ENCODE measurements around the gene LSM2.
"Not testable (repeated sequence)": the region's sequence is repeated elsewhere in the genome, so short reads cannot be mapped to it uniquely, and the experiment has no call there.

Gene LSM2

GRCh38 chr6:31842053-31842452 lies 35.3 kb upstream of the LSM2 start:
- no peak for TF ChIP-seq CTCF (conservative IDR thresholded peaks at IDR 0.05; ENCODE audit: control insufficient read depth, insufficient read depth, low read depth, low read length)
- no peak overlapping the region for H3K4me3 ChIP-seq (ENCODE audit: control insufficient read depth, low read depth, low read length)
- DNase-seq (ENCODE audit: low read depth), result no peak

DNA sequence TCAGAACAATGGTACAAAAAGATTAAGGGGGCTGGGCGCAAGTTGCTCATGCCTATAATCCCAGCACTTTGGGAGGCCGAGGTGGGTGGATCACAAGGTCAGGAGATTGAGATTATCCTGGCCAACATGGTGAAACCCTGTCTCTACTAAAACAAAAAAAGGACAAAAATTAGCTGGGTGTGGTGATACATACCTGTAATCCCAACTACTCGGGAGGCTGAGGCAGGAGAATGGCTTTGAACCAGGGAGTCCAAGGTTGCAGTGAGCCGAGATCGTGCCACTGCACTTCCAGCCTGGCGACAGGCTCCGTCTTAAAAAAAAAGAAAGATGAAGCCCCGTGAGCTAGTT lies 33.0 kb upstream of the LSM2 start:
- DNase-seq (ENCODE audit: low read depth), result not testable (repeated sequence)

DNA sequence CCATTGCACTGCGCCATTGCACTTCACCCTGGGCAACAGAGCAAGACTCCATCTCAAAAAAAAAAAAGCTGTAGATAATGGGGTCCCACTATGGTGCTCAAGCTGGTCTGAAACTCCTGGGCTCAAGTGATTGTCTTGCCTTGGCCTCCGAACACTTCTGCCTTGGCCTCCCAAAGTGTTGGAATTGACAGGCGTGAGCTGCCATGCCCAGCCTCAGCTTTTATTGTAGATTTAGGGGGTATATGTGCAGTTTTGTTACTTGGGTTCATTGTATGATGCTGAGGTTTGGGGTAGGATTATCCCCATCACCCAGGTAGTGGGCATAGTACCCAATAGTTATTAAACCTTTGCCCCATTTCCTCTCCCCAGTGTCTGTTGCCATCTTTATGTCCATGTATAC lies 32.2 kb upstream of the LSM2 start:
- no peak for DNase-seq (ENCODE audit: low read depth)
- TF ChIP-seq CTCF (conservative IDR thresholded peaks at IDR 0.05; ENCODE audit: control insufficient read depth, insufficient read depth, low read depth, low read length), result no peak
- H3K4me3 ChIP-seq (ENCODE audit: control insufficient read depth, low read depth, low read length), result peak overlapping the region; percentile 6

More for the DNA sequence above, 33.0 kb upstream of the LSM2 start:
- H3K4me3 ChIP-seq (ENCODE audit: control insufficient read depth, low read depth, low read length), result not testable (repeated sequence)

DNA sequence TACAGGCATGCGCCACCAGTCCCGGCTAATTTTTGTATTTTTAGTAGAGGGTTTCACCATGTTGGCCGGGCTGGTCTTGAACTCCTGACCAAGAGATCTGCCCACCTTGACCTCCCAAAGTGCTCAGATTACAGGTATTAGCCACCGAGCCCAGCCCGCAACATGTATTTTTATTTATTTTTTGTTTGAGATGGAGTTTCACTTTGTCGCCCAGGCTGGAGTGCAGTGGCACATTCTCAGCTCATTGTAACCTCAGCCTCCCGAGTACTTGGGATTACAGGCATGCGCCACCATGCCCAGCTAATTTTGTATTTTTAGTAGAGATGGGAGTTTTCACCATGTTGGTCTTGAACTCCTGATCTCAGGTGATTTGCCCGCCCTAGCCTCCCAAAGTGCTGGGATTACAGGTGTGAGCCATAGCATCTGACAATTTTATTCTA lies 31.4 kb upstream of the LSM2 start:
- peak overlapping the region; percentile 92 for H3K4me3 ChIP-seq (ENCODE audit: control insufficient read depth, low read depth, low read length)
- not testable (repeated sequence) for DNase-seq (ENCODE audit: low read depth)

GRCh38 chr6:31837369-31838113 lies 30.8 kb upstream of the LSM2 start:
- no peak for TF ChIP-seq CTCF (conservative IDR thresholded peaks at IDR 0.05; ENCODE audit: control insufficient read depth, insufficient read depth, low read depth, low read length)
- peak overlapping the region; percentile 92 for H3K4me3 ChIP-seq (ENCODE audit: control insufficient read depth, low read depth, low read length)
- DNase-seq (ENCODE audit: low read depth), result peak; percentile 41

DNA sequence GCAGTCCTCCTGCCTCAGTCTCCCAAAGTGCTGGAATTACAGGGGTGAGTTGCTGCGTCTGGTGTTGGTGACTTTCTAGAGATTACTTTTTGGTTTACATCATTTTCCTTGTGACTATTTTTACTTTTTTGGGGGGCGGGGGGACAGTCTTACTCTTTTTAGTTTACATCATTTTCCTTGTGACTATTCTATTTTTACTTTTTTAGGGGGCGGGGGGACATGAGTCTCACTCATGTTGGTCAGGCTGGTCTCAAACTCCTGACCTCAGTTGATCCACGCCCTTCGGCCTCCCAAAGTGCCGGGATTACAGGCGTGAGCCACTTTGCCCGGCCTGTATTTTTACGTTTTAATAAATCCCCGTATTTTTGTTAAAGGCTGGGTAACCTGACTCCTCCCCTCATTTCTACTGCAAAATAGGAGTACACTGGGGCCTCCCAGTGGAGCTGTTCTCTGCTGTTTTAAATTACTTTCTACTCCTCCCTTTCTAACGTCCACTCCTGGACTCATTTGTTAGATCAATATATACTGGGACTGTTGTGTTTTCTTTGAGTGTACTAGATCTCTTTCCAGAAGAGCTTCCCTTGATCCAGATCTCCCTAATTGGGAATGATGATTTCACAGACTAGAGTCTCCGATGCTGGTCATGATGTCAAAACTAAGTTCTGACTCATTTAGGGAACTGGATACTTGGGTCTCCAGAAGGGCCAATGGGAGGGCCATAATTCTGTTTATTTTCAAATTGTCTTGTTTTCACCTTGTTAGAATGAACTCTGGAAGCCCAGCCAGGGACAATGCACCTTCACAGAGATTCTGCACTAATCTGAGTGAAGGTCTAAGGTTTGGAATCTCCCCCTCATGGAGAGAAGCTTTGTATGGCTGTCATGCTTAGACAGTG lies 30.0 kb upstream of the LSM2 start:
- TF ChIP-seq CTCF (conservative IDR thresholded peaks at IDR 0.05; ENCODE audit: control insufficient read depth, insufficient read depth, low read depth, low read length), result peak; percentile 6
- peak; percentile 67 for DNase-seq (ENCODE audit: low read depth)
- peak overlapping the region; percentile 92 for H3K4me3 ChIP-seq (ENCODE audit: control insufficient read depth, low read depth, low read length)

- TF ChIP-seq CTCF (conservative IDR thresholded peaks at IDR 0.05; ENCODE audit: control insufficient read depth, insufficient read depth, low read depth, low read length), result no peak
- no peak for DNase-seq (ENCODE audit: low read depth)
- peak overlapping the region; percentile 92 for H3K4me3 ChIP-seq (ENCODE audit: control insufficient read depth, low read depth, low read length)
Observed at GRCh38 chr6:31836047-31836473, 29.3 kb upstream of the LSM2 start.

Data from fibroblast of mammary gland (primary cell).